Common myeloid progenitor, CD34-positive (primary cell): ENCODE results near the gene PDSS1. TPM values are rescaled to one million over a fixed set of nuclear protein-coding genes. Genes with fewer than 3 reads are reported as not detected.
"Not testable (repeated sequence)": the region's sequence is repeated elsewhere in the genome, so short reads cannot be mapped to it uniquely, and the experiment has no call there.

Experiments
- CTCF ChIA-PET: fragments of 350-600 bp; sonication (Branson Sonifier 250); formaldehyde crosslinking; loops from one replicate; lab custom pipeline; 2021; ENCODE audit warnings: antibody characterized with exemption; lab: Charles Lee
- POLR2A ChIA-PET: fragments of 350-600 bp; sonication (Branson Sonifier 250); formaldehyde crosslinking; loops from one replicate; lab custom pipeline; 2021; ENCODE audit warnings: antibody characterized with exemption; lab: Charles Lee
- DNase-seq, 3 donors: peaks; one replicate each; pipeline versions ENCODE4 v3.0.0 to v3.0.0-alpha.2; 2013
- H3K27ac ChIP-seq, 2 experiments: 1 replicate in 1 of 2; 2 replicates in 1 of 2; pipeline ENCODE4 v1.7.0; 2013; ENCODE audit warnings: inconsistent platforms in 2 of 2, low read length in 2 of 2, mild to moderate bottlenecking in 2 of 2, low read depth in 1 of 2, moderate library complexity in 1 of 2; ENCODE audit not compliant: severe bottlenecking in 2 of 2, insufficient read depth in 1 of 2, poor library complexity in 1 of 2
- H3K27me3 ChIP-seq, 5 experiments: replicated peaks in 2 of 5; 1 replicate in 3 of 5; 2 replicates in 2 of 5; pipeline versions ENCODE4 v1.6.1 to v1.7.0; 2013; ENCODE audit warnings: low read length in 4 of 5, mild to moderate bottlenecking in 2 of 5, moderate library complexity in 2 of 5, inconsistent platforms in 1 of 5; ENCODE audit not compliant: insufficient read depth in 5 of 5, control insufficient read depth in 4 of 5
- H3K36me3 ChIP-seq, 4 experiments: 1 replicate in 2 of 4; 2 replicates in 2 of 4; pipeline versions ENCODE4 v1.6.1 to v1.7.0; 2013; ENCODE audit warnings: low read length in 3 of 4, control low read depth in 1 of 4, mild to moderate bottlenecking in 1 of 4; ENCODE audit not compliant: control insufficient read depth in 4 of 4, insufficient read depth in 4 of 4
- H3K4me1 ChIP-seq, 4 experiments: 1 replicate in 3 of 4; 2 replicates in 1 of 4; pipeline versions ENCODE4 v1.6.1 to v1.7.1; 2013; ENCODE audit warnings: low read length in 3 of 4, mild to moderate bottlenecking in 3 of 4, control low read depth in 1 of 4, inconsistent platforms in 1 of 4, moderate library complexity in 1 of 4; ENCODE audit not compliant: control insufficient read depth in 4 of 4, insufficient read depth in 4 of 4; ENCODE audit errors: control extremely low read depth in 1 of 4
- H3K4me3 ChIP-seq, 7 experiments: 1 replicate in 4 of 7; 2 replicates in 3 of 7; pipeline versions ENCODE4 v1.5.1 to v1.7.0; 2013; ENCODE audit warnings: mild to moderate bottlenecking in 7 of 7, low read length in 6 of 7, moderate library complexity in 6 of 7, inconsistent platforms in 2 of 7, low read depth in 2 of 7, control low read depth in 1 of 7; ENCODE audit not compliant: insufficient read depth in 4 of 7, control insufficient read depth in 1 of 7; ENCODE audit errors: extremely low read depth in 1 of 7
- H3K9me3 ChIP-seq, 5 experiments: 1 replicate in 4 of 5; 2 replicates in 1 of 5; pipeline versions ENCODE4 v1.6.1 to v1.7.1; 2013; ENCODE audit warnings: low read length in 4 of 5, mild to moderate bottlenecking in 2 of 5, inconsistent platforms in 1 of 5, low read depth in 1 of 5, moderate library complexity in 1 of 5; ENCODE audit not compliant: control insufficient read depth in 4 of 5, insufficient read depth in 2 of 5; ENCODE audit errors: control extremely low read depth in 1 of 5
- WGBS: methylation state at CpG from one replicate; pipeline ENCODE4 v1.1.5; 2013; ENCODE audit not compliant: insufficient coverage; 5-methylcytosine and 5-hydroxymethylcytosine counted together
- polyA plus RNA-seq: library from polyadenylated mRNA; unstranded; fragments of 120-200 nt; gene quantifications from one replicate; pipeline ENCODE4 v1.2.1, GENCODE V29; 2013

PDSS1 gene
- 5.9 TPM for polyA plus RNA-seq

- peak within 1 kb of the TSS; percentile 75 to 99 (median 88) for H3K4me3 ChIP-seq
- 0% methylated on average over 69 of the region's 82 CpGs for WGBS
- POLR2A ChIA-PET, result interaction anchor here (0.9 kb wide), 1 partner anchor 9 kb away, joined by 3 read pairs; no protein-coding TSS in a partner anchor
- H3K36me3 ChIP-seq, result peaks cover 0 to 9% (median 0%) of the 10 kb centered on the region in 4 experiments
- H3K27me3 ChIP-seq, result peaks cover 0 to 8% (median 0%) of the 10 kb centered on the region in 5 experiments
- peaks cover 6 to 20% (median 14%) of the 10 kb centered on the region in 4 experiments for H3K4me1 ChIP-seq
- peak within 1 kb of the TSS in 1 of 2 experiments; percentile 76 for H3K27ac ChIP-seq
- peak; percentile 61 to 80 (median 73) for DNase-seq
- CTCF ChIA-PET, result interaction anchor here (0.9 to 2.0 kb wide), 2 partner anchors 14 to 29 kb away, joined by 3 to 4 read pairs; no protein-coding TSS in a partner anchor
- H3K9me3 ChIP-seq, result no peaks in the 10 kb centered on the region
These were observed at the start of gene PDSS1 for GRCh38 chr10:26697163-26697921. Gene PDSS1 (plus strand): TSS chr10:26697701. CDS start chr10:26697712, 11 bp downstream.

- CTCF ChIA-PET, result interaction anchor here (1.0 to 1.3 kb wide), 2 partner anchors 46 to 313 kb away, joined by 3 read pairs; no protein-coding TSS in a partner anchor
- H3K36me3 ChIP-seq, H3K4me1 ChIP-seq, POLR2A ChIA-PET, DNase-seq, H3K27me3 ChIP-seq, H3K27ac ChIP-seq, H3K9me3 ChIP-seq, H3K4me3 ChIP-seq: not testable (repeated sequence)
- WGBS, result 50% methylated on average over 1 of the region's 3 CpGs
These were observed 49.3 kb upstream of the PDSS1 start for GRCh38 chr10:26648245-26648636.

- no peak overlapping the region for H3K4me3 ChIP-seq
- H3K36me3 ChIP-seq, result no peaks in the 10 kb centered on the region
- ChIA-PET CTCF (interaction anchor here (0.6 kb wide), 1 partner anchor 175 kb away, joined by 3 read pairs; no protein-coding TSS in a partner anchor), POLR2A (interaction anchor here (0.6 kb wide), 1 partner anchor 810 kb away, joined by 3 read pairs; no protein-coding TSS in a partner anchor)
- 94% methylated on average over 4 of the region's 4 CpGs for WGBS
- H3K4me1 ChIP-seq, result peaks cover 0 to 4% (median 0%) of the 10 kb centered on the region in 4 experiments
- H3K27ac ChIP-seq, result no peak overlapping the region
- no peaks in the 10 kb centered on the region for H3K27me3 ChIP-seq
- H3K9me3 ChIP-seq, result no peaks in the 10 kb centered on the region
- no peak for DNase-seq
These were observed 47.1 kb upstream of the PDSS1 start for GRCh38 chr10:26650406-26650805.

- POLR2A ChIA-PET, DNase-seq: not testable (repeated sequence)
- CTCF ChIA-PET, result interaction anchor here (0.7 kb wide), 1 partner anchor 85 kb away, joined by 3 read pairs; no protein-coding TSS in a partner anchor
These were observed 46.0 kb upstream of the PDSS1 start for GRCh38 chr10:26651476-26651875.

GRCh38 chr10:26653004-26653403 is 44.5 kb upstream of the PDSS1 start:
- ChIA-PET POLR2A (interaction anchor here (0.6 kb wide), 1 partner anchor 1155 kb away, joined by 3 read pairs; no protein-coding TSS in a partner anchor), CTCF (no interaction called here)
- Histone ChIP-seq H3K27me3 (no peaks in the 10 kb centered on the region), H3K27ac (no peak overlapping the region), H3K4me3 (no peak overlapping the region), H3K9me3 (no peaks in the 10 kb centered on the region), H3K4me1 (peaks cover 0 to 2% (median 0%) of the 10 kb centered on the region in 4 experiments), H3K36me3 (no peaks in the 10 kb centered on the region)
- no peak for DNase-seq
- WGBS, result 97% methylated on average over 9 of the region's 18 CpGs

More at GRCh38 chr10:26651476-26651875, 46.0 kb upstream of the PDSS1 start:
- H3K36me3 ChIP-seq, H3K9me3 ChIP-seq, H3K4me3 ChIP-seq, H3K4me1 ChIP-seq, H3K27me3 ChIP-seq, H3K27ac ChIP-seq: not testable (repeated sequence)
- no CpG with 5 or more reads among the region's 2 CpGs for WGBS

- Histone ChIP-seq H3K36me3 (no peaks in the 10 kb centered on the region), H3K4me3 (no peak overlapping the region), H3K27ac (no peak overlapping the region), H3K9me3 (no peaks in the 10 kb centered on the region), H3K4me1 (no peaks in the 10 kb centered on the region), H3K27me3 (no peaks in the 10 kb centered on the region)
- 100% methylated on average over 1 of the region's 1 CpG for WGBS
- ChIA-PET POLR2A (no interaction called here), CTCF (no interaction called here)
- DNase-seq, result no peak
These were observed 41.8 kb upstream of the PDSS1 start for GRCh38 chr10:26655746-26656145.

- no peaks in the 10 kb centered on the region for H3K36me3 ChIP-seq
- DNase-seq, result no peak
- no CpG with 5 or more reads among the region's 2 CpGs for WGBS
- H3K4me1 ChIP-seq, result no peaks in the 10 kb centered on the region
- no peak overlapping the region for H3K4me3 ChIP-seq
- no peaks in the 10 kb centered on the region for H3K27me3 ChIP-seq
- H3K27ac ChIP-seq, result no peak overlapping the region
- CTCF ChIA-PET, result no interaction called here
- peaks cover 0 to 7% (median 3%) of the 10 kb centered on the region in 5 experiments for H3K9me3 ChIP-seq
- POLR2A ChIA-PET, result no interaction called here
These were observed 34.6 kb upstream of the PDSS1 start for GRCh38 chr10:26662864-26663263.
